Activated T-cell treated with anti-CD3 and anti-CD28 coated beads, Interleukin-2, amount 50 U/mL, for 72 hours (primary cell): ENCODE measurements around the gene FBXL3. TPM values are rescaled to one million over a fixed set of nuclear protein-coding genes. Genes with fewer than 3 reads are reported as not detected.
"Not testable (repeated sequence)": the region's sequence is repeated elsewhere in the genome, so short reads cannot be mapped to it uniquely, and the experiment has no call there.

Source experiments
- ATAC-seq, 2 donors: fragments of 150-1000 bp; cut with Tn5 transposase; replicated peaks in 1 of 2; 2 replicates each; pipeline ENCODE4 v1.10.0; 2021; ENCODE audit warnings: moderate library complexity in 2 of 2, mild to moderate bottlenecking in 1 of 2
- DNase-seq, 2 donors: peaks; one replicate each; pipeline ENCODE4 v3.0.0; 2021 to 2022; ENCODE audit warnings: mixed read lengths in 1 of 2
- H3K27ac Mint-ChIP-seq: one replicate; pipeline ENCODE4 v1.8.0; 2022; ENCODE audit warnings: mild to moderate bottlenecking, moderate library complexity, mixed read lengths
- H3K27me3 Mint-ChIP-seq: one replicate; pipeline ENCODE4 v1.8.0; 2022; ENCODE audit warnings: low read depth, mixed read lengths
- H3K36me3 Mint-ChIP-seq, 2 donors: one replicate each; pipeline ENCODE4 v1.8.0; 2022; ENCODE audit warnings: mixed read lengths in 2 of 2, mild to moderate bottlenecking in 1 of 2; ENCODE audit not compliant: insufficient read depth in 2 of 2
- H3K4me1 Mint-ChIP-seq: one replicate; pipeline ENCODE4 v1.8.0; 2022; ENCODE audit warnings: low read depth, mixed read lengths
- H3K4me3 Mint-ChIP-seq, 2 donors: one replicate each; pipeline ENCODE4 v1.8.0; 2022; ENCODE audit warnings: mild to moderate bottlenecking in 2 of 2, mixed read lengths in 2 of 2, moderate library complexity in 2 of 2
- H3K9me3 Mint-ChIP-seq, 2 donors: one replicate each; pipeline ENCODE4 v1.8.0; 2022; ENCODE audit warnings: mixed read lengths in 2 of 2
- total RNA-seq, 2 donors: library from RNA; stranded (reverse); gene quantifications; one replicate each; pipeline ENCODE4 v1.2.3, GENCODE V29; 2022

The FBXL3 gene
- total RNA-seq, 2 donors from 2014 or later = 40.3 to 44.5 TPM

DNA sequence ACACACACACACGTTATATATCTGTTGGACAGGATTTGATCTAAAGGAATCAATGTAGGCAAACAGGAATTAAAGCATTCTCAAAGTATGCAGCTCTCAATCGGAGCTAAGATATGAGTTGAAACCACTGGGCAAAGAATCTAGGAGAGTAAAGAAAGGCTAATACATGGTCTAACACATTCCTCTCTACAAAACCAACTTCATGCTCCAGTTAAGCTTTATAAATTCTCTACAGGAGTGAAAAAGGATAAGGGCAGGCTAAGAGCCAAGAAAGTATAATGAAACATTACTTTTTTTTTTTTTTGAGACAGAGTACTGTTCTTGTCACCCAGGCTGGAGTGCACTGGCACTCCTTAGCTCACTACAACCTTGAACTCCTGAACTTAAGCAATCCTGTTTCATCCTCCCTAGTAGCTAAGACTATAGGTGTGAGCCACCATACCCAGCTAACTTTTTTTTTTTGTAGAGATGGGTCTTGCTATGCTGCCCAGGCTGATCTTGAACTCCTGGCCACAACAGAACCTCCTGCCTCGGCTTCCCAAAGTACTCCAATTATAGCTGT, 10.6 kb downstream of the FBXL3 start:
- Mint-ChIP-seq H3K4me1 (peaks cover 61% of the 10 kb centered on the region), H3K4me3 (no peak overlapping the region), H3K36me3 (peaks cover 14 to 32% of the 10 kb centered on the region in 2 donors), H3K27me3 (no peaks in the 10 kb centered on the region), H3K9me3 (no peaks in the 10 kb centered on the region), H3K27ac (no peak overlapping the region)
- ATAC-seq (no peak), DNase-seq (no peak)

DNA sequence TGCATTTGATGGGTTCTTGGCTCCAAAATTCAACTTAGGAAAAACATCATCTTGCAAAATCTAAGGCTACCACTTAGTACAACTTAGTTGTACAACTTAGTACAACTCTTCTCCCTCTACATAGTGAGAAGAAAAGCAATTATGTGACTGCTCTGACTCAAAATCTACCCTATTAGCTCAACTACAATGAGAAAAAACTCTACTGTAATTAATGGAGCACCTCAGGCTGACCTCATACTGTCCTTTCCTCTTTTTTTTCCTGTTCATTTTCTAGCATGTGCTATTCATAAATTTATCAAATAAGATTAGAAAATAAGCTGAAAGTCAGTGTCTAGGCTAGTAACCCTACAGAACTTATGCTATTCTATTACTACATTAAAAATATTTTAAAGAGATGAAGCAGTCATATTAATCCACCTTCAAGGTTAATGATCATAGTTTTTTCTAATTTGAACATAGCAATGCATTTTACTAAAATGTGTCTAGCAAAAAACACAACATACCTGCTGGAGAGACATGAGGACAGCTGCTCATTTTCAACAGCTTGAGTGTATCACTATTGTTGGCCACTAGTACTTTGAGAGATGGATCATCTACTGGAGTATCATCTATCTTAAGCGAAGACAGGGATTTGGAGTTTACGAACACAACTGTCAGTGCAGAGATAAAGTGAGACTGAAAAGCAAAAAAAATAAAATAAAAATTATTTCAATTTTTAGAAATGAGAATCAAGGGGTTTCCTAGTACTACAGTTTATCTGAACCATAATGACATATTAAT, 11.9 kb downstream of the FBXL3 start:
- Mint-ChIP-seq H3K36me3 (peaks cover 16 to 33% of the 10 kb centered on the region in 2 donors), H3K4me1 (peaks cover 52% of the 10 kb centered on the region), H3K27ac (no peak overlapping the region), H3K9me3 (no peaks in the 10 kb centered on the region), H3K4me3 (no peak overlapping the region), H3K27me3 (no peaks in the 10 kb centered on the region)
- DNase-seq (no peak), ATAC-seq (no peak)

DNA sequence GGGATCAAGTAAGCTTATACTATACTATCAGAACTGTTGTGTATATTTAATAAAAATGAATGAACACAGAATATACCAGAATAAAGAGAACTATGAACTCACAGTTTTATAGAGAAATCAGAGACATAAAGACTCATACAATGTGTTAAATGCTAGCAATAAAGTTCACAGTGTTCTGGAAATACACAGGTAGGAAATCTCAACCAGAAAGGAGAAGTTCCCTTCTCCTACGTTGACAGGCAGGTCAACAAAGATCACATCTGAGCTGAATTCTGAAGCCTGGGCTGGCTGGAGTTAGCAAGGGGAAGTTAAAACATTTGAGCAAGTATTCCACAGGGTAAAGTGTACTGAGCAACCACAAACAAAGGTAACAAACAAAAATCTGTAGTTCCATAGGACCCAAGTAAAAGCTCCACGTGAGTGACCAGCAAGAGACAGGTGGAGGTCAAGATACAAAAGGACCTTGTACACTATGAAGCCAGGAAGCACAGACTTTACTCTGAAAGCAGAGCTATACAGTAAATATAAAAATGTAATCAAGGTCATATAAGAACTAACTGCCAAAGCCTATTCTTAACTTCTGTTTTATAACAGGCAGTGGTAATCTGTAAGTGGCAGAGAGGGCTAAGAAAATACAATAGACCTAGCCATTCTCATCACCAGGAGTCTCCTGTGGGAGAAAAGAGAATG, 13.0 kb downstream of the FBXL3 start:
- peak overlapping the region; percentile 83 for H3K27ac Mint-ChIP-seq

DNA sequence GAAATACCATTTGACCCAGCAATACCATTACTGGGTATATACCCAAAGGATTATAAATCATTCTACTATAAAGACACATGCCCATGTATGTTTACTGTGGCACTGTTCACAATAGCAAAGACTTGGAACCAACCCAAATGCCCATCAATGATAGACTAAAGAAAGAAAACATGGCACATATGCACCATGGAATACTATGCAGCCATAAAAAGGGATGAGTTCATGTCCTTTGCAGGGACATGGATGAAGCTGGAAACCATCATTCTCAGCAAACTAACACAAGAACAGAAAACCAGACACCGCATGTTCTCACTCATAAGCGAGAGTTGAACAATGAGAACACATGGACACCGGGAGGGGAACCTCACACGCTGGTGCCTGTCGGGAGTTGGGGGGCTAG, 17.2 kb downstream of the FBXL3 start:
- H3K36me3 Mint-ChIP-seq = peaks cover 16 to 35% of the 10 kb centered on the region in 2 donors

More for the DNA sequence above, 13.0 kb downstream of the FBXL3 start:
- DNase-seq (no peak), ATAC-seq (no peak)
- no peaks in the 10 kb centered on the region for H3K9me3 Mint-ChIP-seq
- H3K27me3 Mint-ChIP-seq = no peaks in the 10 kb centered on the region
- H3K4me1 Mint-ChIP-seq = peaks cover 54% of the 10 kb centered on the region
- H3K36me3 Mint-ChIP-seq = peaks cover 16 to 40% of the 10 kb centered on the region in 2 donors
- H3K4me3 Mint-ChIP-seq = no peak overlapping the region

DNA sequence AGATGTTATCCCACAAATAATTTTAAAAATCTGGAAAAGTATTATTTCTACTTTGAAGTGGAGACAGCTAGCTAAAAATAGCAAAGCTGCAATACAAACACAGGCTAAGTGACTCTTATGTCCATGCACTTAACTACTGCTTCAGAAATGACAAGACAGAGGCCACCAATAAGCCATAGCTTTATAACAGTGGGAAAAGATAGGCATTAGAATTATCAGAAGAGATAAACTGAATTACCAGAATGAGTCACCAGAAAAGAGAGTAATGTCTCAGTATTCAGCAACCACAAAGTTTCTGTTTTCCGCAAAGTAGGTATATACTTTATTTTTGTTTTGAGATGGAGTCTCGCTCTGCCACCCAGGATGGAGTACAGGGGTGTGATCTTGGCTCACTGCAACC, 17.9 kb downstream of the FBXL3 start:
- peaks cover 12 to 30% of the 10 kb centered on the region in 2 donors for H3K36me3 Mint-ChIP-seq
- peak; percentile 86 to 89 for ATAC-seq
- H3K27me3 Mint-ChIP-seq = no peaks in the 10 kb centered on the region
- DNase-seq = no peak
- peak overlapping the region; percentile 42 for H3K27ac Mint-ChIP-seq
- peak overlapping the region in 1 of 2 donors; percentile 57 for H3K4me3 Mint-ChIP-seq
- no peaks in the 10 kb centered on the region for H3K9me3 Mint-ChIP-seq
- H3K4me1 Mint-ChIP-seq = peaks cover 30% of the 10 kb centered on the region

More for the DNA sequence above, 17.2 kb downstream of the FBXL3 start:
- peaks cover 37% of the 10 kb centered on the region for H3K4me1 Mint-ChIP-seq
- H3K27ac Mint-ChIP-seq, ATAC-seq, H3K9me3 Mint-ChIP-seq, DNase-seq, H3K27me3 Mint-ChIP-seq, H3K4me3 Mint-ChIP-seq: not testable (repeated sequence)

DNA sequence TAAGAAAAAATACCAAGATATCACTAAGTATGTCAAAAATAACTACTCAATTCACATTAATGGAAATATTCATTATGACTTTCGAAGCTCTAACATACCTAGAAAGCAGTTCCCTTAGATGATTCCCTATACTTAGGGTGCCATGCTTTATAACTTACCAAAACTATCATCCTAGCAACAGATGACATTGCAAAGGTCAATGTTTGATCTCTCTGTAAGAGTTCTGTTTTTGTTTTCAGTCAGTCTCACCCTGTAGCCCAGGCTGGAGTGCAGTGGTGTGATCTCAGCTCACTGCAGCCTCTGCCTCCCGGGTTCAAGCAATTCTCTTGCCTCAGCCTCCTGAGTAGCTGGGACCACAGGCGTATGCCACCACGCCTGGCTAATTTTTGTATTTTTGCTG, 18.6 kb downstream of the FBXL3 start:
- not testable (repeated sequence) for DNase-seq, H3K9me3 Mint-ChIP-seq

DNA sequence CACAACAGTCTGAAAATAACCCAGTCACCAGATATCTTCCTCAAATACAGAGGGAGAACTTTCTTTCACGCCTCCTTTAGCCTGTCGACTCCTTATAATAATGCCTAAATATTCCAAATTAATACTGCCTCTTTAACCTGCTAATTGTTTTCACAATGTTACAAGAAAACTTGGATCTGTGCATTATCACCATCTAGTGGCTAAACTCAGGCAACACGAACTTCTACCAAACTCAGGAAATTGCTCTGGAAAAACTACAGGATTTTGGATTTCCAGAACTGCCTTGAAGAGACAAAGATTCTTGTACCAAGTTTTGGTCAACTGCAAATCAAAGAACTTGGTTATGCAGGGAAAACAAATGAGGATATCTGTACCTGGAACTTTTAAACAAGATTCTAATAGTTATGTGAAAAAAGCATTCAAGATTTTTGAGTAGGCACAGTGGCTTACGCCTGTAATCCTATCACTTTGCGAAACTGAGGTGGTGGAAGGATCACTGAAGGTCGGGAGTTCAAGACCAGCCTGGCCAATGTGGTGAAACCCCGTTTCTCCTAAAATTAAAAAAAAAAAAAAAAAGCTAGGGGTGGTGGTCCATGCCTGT, 24.3 kb downstream of the FBXL3 start:
- H3K27me3 Mint-ChIP-seq = no peaks in the 10 kb centered on the region
- H3K27ac Mint-ChIP-seq = peak overlapping the region; percentile 43
- peaks cover 2 to 14% of the 10 kb centered on the region in 2 donors for H3K36me3 Mint-ChIP-seq
- peaks cover 33% of the 10 kb centered on the region for H3K4me1 Mint-ChIP-seq
- peak in 1 of 2 donors; percentile 32 for ATAC-seq
- H3K4me3 Mint-ChIP-seq = no peak overlapping the region
- no peaks in the 10 kb centered on the region for H3K9me3 Mint-ChIP-seq
- no peak for DNase-seq

More for the DNA sequence above, 18.6 kb downstream of the FBXL3 start:
- H3K4me1 Mint-ChIP-seq = peaks cover 32% of the 10 kb centered on the region
- peak; percentile 47 to 62 for ATAC-seq
- H3K4me3 Mint-ChIP-seq, H3K27ac Mint-ChIP-seq, H3K27me3 Mint-ChIP-seq: not testable (repeated sequence)
- H3K36me3 Mint-ChIP-seq = peaks cover 7 to 23% of the 10 kb centered on the region in 2 donors

DNA sequence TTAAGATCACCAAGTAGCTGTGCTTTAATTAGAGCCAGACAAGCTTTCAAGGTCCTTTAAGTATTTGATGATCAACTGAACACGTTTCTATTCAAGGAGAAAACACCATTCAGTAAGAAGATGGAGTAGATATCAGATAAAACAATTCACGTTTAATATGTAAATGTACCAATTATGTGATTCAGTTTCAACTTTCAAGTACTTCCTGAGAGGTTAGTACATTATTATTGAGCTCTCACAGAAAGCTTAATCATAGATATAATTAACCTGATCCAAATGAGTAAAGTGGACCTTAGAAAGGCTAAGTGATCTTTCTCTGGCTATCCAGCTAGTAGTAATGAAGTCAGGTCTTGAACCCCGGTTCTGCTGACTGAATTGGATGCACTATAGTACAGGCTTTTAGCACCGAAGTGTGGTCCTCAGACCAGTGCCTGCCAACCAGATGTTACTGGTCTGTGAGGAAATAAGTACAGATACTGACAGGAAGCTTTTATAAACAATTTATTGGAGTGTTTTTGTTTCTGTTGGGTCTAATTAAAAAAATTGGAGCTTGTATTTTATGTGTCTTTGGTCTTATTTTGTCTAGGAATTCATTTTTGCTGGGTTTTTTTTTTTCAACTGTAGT, 24.9 kb downstream of the FBXL3 start:
- Mint-ChIP-seq H3K9me3 (no peaks in the 10 kb centered on the region), H3K27ac (peak overlapping the region; percentile 66), H3K4me3 (no peak overlapping the region), H3K36me3 (peaks cover under 1 to 15% of the 10 kb centered on the region in 2 donors), H3K27me3 (no peaks in the 10 kb centered on the region), H3K4me1 (peaks cover 33% of the 10 kb centered on the region)
- DNase-seq = no peak
- no peak for ATAC-seq

DNA sequence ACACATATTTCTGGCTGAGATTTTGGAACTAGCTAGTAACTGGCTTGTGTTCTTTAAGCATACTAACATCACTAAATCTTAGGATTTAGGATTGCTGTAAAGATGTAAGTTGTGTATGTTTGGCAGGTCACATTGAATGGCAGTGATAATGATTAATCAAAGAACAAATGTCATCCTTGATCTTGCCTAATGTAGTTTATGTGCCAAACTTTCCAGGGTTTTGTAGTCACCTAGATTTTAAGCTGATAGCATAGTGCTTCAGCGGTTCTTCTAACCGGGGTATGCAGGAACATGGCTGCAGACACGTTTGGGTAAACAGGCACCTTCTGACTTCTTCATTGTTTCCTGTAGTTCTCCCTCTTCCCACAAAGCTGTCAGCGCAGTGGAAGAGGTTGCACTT, 25.4 kb downstream of the FBXL3 start:
- H3K4me1 Mint-ChIP-seq = peaks cover 33% of the 10 kb centered on the region
- ATAC-seq (no peak), DNase-seq (no peak)
- no peak overlapping the region for H3K4me3 Mint-ChIP-seq
- no peaks in the 10 kb centered on the region for H3K27me3 Mint-ChIP-seq
- H3K27ac Mint-ChIP-seq = peak overlapping the region; percentile 66
- peaks cover 0 to 18% of the 10 kb centered on the region in 2 donors for H3K36me3 Mint-ChIP-seq
- H3K9me3 Mint-ChIP-seq = no peaks in the 10 kb centered on the region

DNA sequence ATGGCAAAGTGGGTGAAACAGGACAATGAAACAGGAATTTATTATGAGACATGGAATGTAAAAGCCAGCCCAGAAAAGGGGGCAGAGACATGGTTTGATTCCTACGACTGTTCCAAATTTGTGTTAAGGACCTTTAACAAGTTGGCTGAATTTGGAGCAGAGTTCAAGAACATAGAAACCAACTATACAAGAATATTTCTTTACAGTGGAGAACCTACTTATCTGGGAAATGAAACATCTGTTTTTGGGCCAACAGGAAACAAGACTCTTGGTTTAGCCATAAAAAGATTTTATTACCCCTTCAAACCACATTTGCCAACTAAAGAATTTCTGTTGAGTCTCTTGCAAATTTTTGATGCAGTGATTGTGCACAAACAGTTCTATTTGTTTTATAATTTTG, 26.5 kb downstream of the FBXL3 start:
- no peak overlapping the region for H3K4me3 Mint-ChIP-seq
- H3K36me3 Mint-ChIP-seq = peaks cover 0 to 24% of the 10 kb centered on the region in 2 donors
- H3K4me1 Mint-ChIP-seq = peaks cover 31% of the 10 kb centered on the region
- no peak overlapping the region for H3K27ac Mint-ChIP-seq
- ATAC-seq (no peak), DNase-seq (no peak)
- no peaks in the 10 kb centered on the region for H3K27me3 Mint-ChIP-seq
- H3K9me3 Mint-ChIP-seq = no peaks in the 10 kb centered on the region

DNA sequence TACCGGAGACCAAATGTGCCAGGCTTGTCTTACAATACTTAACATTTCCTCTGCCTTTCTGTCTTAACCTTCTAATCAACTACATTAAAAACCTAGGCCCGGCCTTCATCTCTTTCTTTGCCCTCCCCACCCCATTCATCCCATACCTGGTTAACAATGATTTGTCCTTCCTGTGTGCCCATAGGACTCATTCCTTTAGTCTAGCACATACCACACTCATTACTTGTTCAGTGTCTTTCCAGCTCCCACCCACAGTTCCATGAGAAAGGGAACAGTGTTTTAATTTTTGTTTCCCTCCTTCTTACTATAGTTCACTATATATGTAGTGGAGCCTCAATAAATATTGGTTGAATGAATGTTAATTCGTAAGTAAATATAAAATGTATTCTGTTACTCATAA, 32.7 kb downstream of the FBXL3 start:
- peaks cover 2 to 19% of the 10 kb centered on the region in 2 donors for H3K36me3 Mint-ChIP-seq
- DNase-seq = no peak
- H3K27ac Mint-ChIP-seq = peak overlapping the region; percentile 3
- H3K4me1 Mint-ChIP-seq = peaks cover 36% of the 10 kb centered on the region
- ATAC-seq = no peak
- no peaks in the 10 kb centered on the region for H3K27me3 Mint-ChIP-seq
- peak overlapping the region; percentile 64 to 98 for H3K4me3 Mint-ChIP-seq
- no peaks in the 10 kb centered on the region for H3K9me3 Mint-ChIP-seq

DNA sequence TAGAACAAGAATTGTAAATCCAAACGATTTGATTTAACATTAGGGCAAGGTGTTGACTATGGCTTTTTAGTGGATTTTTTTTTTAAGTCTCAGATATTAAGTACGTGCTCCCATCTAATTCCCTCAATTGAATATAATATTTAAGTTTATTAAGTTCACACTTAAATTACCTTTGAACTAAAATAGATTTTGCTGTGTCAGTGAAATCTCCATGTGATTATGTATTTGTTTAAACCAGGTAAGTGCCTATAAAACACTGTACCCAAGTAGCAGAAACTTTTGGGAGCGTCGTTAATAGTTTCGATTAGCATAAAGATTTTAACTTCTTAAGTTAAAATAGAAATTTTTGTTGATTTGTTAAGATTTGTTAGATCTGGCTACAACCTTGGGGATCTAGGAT, 33.5 kb downstream of the FBXL3 start:
- Mint-ChIP-seq H3K27ac (peak overlapping the region; percentile 92), H3K9me3 (no peaks in the 10 kb centered on the region), H3K36me3 (peaks cover 2 to 19% of the 10 kb centered on the region in 2 donors), H3K4me3 (peak overlapping the region; percentile 97 to 98), H3K27me3 (no peaks in the 10 kb centered on the region), H3K4me1 (peaks cover 36% of the 10 kb centered on the region)
- ATAC-seq = no peak
- DNase-seq = no peak
